ENCODE measurements around the gene GSN.

DNA sequence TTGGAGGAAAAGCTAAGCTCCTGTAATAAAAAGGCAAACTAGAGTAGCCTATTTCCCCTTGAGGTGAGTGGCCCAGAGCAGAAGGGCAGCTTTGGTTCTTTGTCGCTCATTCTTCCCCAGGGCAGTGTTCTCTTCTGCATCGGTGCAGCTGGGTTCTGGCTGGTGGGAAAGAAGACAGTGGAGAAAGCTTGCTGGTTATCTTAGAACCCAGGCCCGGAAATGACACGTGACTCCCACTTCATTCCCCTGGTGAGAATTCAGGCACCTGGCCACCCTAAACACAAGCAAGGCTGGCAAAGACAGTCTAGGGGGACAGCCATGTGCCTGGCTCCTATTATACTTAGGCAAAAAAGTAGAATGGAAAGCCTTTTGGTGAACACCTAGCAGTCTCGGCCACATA, 32.5 kb upstream of the GSN start:
- TF ChIP-seq BHLHE40 (IDR thresholded peaks at IDR 0.05; ENCODE audit: low read length) (no peak), ZFP1 (CRISPR knock-in tag; IDR thresholded peaks at IDR 0.05) (no peak), GATAD1 (CRISPR knock-in tag; IDR thresholded peaks at IDR 0.05) (no peak), SRSF1 (optimal IDR thresholded peaks at IDR 0.05; ENCODE audit: low read depth, low read length) (no peak), ZSCAN20 (CRISPR knock-in tag; IDR thresholded peaks at IDR 0.05; ENCODE audit: borderline replicate concordance) (no peak), ZNF660 (CRISPR knock-in tag; IDR thresholded peaks at IDR 0.05; ENCODE audit: borderline replicate concordance, low read depth) (no peak), ZSCAN21 (CRISPR knock-in tag; IDR thresholded peaks at IDR 0.05; ENCODE audit: borderline replicate concordance) (no peak), HNF4G (IDR thresholded peaks at IDR 0.05; ENCODE audit: borderline replicate concordance, low read depth, low read length) (no peak), HNF4G (CRISPR knock-in tag; IDR thresholded peaks at IDR 0.05; ENCODE audit: borderline replicate concordance, low read depth) (no peak), ZNF263 (CRISPR knock-in tag; IDR thresholded peaks at IDR 0.05) (no peak)
- TF ChIP-seq, protein P1, sequence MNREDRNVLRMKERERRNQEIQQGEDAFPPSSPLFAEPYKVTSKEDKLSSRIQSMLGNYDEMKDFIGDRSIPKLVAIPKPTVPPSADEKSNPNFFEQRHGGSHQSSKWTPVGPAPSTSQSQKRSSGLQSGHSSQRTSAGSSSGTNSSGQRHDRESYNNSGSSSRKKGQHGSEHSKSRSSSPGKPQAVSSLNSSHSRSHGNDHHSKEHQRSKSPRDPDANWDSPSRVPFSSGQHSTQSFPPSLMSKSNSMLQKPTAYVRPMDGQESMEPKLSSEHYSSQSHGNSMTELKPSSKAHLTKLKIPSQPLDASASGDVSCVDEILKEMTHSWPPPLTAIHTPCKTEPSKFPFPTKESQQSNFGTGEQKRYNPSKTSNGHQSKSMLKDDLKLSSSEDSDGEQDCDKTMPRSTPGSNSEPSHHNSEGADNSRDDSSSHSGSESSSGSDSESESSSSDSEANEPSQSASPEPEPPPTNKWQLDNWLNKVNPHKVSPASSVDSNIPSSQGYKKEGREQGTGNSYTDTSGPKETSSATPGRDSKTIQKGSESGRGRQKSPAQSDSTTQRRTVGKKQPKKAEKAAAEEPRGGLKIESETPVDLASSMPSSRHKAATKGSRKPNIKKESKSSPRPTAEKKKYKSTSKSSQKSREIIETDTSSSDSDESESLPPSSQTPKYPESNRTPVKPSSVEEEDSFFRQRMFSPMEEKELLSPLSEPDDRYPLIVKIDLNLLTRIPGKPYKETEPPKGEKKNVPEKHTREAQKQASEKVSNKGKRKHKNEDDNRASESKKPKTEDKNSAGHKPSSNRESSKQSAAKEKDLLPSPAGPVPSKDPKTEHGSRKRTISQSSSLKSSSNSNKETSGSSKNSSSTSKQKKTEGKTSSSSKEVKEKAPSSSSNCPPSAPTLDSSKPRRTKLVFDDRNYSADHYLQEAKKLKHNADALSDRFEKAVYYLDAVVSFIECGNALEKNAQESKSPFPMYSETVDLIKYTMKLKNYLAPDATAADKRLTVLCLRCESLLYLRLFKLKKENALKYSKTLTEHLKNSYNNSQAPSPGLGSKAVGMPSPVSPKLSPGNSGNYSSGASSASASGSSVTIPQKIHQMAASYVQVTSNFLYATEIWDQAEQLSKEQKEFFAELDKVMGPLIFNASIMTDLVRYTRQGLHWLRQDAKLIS (CRISPR knock-in tag; IDR thresholded peaks at IDR 0.05): no peak
- TF ChIP-seq, protein P2, sequence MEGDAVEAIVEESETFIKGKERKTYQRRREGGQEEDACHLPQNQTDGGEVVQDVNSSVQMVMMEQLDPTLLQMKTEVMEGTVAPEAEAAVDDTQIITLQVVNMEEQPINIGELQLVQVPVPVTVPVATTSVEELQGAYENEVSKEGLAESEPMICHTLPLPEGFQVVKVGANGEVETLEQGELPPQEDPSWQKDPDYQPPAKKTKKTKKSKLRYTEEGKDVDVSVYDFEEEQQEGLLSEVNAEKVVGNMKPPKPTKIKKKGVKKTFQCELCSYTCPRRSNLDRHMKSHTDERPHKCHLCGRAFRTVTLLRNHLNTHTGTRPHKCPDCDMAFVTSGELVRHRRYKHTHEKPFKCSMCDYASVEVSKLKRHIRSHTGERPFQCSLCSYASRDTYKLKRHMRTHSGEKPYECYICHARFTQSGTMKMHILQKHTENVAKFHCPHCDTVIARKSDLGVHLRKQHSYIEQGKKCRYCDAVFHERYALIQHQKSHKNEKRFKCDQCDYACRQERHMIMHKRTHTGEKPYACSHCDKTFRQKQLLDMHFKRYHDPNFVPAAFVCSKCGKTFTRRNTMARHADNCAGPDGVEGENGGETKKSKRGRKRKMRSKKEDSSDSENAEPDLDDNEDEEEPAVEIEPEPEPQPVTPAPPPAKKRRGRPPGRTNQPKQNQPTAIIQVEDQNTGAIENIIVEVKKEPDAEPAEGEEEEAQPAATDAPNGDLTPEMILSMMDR (CRISPR knock-in tag; IDR thresholded peaks at IDR 0.05): no peak
- TF ChIP-seq, protein P3, sequence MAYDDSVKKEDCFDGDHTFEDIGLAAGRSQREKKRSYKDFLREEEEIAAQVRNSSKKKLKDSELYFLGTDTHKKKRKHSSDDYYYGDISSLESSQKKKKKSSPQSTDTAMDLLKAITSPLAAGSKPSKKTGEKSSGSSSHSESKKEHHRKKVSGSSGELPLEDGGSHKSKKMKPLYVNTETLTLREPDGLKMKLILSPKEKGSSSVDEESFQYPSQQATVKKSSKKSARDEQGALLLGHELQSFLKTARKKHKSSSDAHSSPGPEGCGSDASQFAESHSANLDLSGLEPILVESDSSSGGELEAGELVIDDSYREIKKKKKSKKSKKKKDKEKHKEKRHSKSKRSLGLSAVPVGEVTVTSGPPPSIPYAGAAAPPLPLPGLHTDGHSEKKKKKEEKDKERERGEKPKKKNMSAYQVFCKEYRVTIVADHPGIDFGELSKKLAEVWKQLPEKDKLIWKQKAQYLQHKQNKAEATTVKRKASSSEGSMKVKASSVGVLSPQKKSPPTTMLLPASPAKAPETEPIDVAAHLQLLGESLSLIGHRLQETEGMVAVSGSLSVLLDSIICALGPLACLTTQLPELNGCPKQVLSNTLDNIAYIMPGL (CRISPR knock-in tag; IDR thresholded peaks at IDR 0.05; ENCODE audit: borderline replicate concordance in 1 of 2, low read depth in 1 of 2): no peak
- TF ChIP-seq, protein P4, sequence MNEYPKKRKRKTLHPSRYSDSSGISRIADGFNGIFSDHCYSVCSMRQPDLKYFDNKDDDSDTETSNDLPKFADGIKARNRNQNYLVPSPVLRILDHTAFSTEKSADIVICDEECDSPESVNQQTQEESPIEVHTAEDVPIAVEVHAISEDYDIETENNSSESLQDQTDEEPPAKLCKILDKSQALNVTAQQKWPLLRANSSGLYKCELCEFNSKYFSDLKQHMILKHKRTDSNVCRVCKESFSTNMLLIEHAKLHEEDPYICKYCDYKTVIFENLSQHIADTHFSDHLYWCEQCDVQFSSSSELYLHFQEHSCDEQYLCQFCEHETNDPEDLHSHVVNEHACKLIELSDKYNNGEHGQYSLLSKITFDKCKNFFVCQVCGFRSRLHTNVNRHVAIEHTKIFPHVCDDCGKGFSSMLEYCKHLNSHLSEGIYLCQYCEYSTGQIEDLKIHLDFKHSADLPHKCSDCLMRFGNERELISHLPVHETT (CRISPR knock-in tag; conservative IDR thresholded peaks at IDR 0.05): no peak

Measured in HepG2 (cell line).